DMS153 treated with DMSO at 0.1 percent for 48 hours (cell line): ENCODE measurements around the gene MAJIN.
"Not testable (repeated sequence)": the region's sequence is repeated elsewhere in the genome, so short reads cannot be mapped to it uniquely, and the experiment has no call there.

ENCODE experiments used
- DNase-seq: peaks from one replicate; lab custom pipeline; 2025; ENCODE audit not compliant: unreplicated experiment; lab: John Stamatoyannopoulos, UW

Gene MAJIN

GRCh38 chr11:64971421-64972233, at the start of gene MAJIN:
Gene MAJIN, minus strand, starts transcription at chr11:64972108. Its CDS starts 12,703 bp downstream, at chr11:64959405.
- no peak for DNase-seq

DNA sequence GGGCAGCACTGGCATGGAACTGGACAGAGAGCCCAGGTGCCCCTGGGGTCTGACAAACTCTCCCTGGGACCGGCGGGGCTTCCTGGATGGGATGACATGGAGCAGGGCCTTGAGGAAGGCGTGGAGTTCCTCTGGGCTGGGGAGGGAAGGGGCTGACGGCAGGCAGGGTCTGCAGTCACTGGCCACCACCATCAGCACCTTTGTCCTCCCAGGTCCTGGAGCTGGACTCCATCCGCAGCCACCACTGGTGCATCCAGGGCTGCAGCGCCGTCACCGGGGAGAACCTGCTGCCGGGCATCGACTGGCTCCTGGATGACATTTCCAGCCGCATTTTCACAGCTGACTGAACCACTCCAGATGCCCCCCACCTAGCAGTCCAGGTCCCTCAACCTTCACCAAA, 49.6 kb upstream of the MAJIN start:
- DNase-seq = no peak

DNA sequence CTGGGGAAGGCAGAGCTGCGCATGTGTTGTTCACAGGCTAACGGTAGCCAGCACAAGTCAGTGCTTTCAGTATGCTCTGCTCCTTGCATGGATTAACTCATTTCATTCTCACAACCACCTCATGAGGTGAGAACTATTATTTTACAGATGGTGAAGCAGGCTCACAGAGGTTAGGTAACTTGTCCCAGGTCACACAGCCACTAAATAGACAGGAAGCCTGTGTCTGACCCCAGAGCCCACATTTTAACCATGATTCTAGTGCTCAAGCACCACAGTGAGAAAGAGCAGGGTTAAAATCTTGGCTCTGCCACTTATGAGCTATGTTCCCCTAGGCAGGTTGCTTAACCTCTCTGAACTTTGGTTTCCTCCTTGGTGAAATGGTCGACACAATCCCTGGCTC, 49.1 kb upstream of the MAJIN start:
- DNase-seq = no peak

DNA sequence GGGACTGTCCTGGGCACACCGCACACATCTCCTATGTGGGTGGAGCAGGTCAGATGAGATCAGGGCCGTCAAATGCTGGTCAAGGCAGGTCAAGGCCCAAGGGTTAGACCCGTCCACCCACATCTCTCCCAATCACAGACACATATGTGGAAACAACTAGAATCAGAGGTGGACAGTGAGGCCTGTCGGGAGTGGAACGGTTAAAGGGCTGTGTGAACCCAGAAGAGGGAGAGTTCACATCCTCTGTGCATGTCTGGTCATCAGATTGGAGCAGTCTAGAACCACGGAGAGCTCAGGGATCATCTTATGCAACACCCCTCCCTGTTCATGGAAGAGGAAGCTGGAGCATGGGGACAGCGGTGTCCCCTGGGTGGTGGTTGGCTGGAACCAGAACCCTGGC, 47.9 kb upstream of the MAJIN start:
- DNase-seq = no peak

- DNase-seq = no peak
Measured at GRCh38 chr11:65017937-65018336, 46.0 kb upstream of the MAJIN start.

DNA sequence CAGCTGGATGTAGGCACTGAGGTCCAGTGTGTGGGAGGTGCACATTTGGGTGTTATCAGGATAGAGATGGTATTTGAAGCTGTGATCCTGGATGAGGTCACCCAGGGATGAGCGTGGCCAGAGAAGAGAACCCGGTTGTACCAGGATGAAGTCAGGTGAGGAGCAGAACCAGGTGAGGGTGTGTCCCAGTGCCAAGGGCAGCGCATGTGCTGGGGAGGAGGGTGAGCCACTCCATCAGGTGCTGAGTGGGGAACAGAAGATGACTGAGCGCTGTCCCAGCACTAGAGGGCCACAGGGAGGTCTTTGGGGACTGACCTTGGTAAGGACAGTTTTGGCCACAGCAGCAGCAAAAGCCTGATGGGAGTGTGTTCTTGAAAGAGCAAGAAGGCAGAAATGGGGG, 44.8 kb upstream of the MAJIN start:
- no peak for DNase-seq

GRCh38 chr11:65014726-65015227, 42.9 kb upstream of the MAJIN start:
- no peak for DNase-seq

GRCh38 chr11:65013888-65014725, 42.2 kb upstream of the MAJIN start, which contains the start of gene ARL2:
Gene ARL2, plus strand, starts transcription at chr11:65014160. Its CDS starts 48 bp downstream, at chr11:65014208.
- DNase-seq = peak; percentile 60

- peak; percentile 68 for DNase-seq
Measured at GRCh38 chr11:65013130-65013887, 41.4 kb upstream of the MAJIN start.

DNA sequence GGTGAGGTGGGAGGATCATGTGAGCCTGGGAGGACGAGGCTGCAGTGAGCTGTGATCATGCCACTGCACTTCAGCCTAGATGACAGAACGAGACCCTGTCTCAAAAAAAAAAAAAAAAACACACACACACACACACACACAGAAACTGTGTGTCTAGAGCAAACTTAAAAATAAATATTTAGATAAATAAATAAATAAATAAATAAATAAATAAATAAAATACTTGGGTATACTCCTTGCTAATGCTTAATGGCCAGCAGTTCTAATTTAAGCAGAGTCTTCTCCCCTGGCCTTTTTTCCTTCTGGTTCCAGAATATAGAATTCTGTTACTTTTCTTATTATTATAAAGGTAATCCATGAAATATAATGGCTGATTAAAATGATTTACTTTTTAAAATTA, 37.0 kb upstream of the MAJIN start:
- no peak for DNase-seq

DNA sequence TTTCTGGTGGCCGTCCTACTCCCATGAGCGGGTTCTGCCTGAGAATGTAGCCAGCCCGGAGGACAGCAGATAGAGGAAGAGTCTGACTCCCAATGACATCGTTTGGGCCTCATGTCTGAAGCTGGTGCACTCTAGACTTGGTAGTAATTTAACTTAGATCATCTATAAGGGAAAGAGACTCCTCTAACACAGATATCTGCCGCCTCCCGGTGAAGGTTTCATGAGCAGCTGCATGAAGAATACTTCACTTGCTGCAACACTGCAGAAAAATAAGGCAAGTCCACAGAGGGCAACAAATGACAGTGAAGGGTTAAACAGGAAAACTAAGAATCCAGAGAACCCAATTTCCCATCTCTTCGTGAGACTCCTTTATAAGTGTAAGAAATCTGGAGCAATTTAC, 36.1 kb upstream of the MAJIN start:
- DNase-seq = no peak

GRCh38 chr11:65003968-65004367, 32.1 kb upstream of the MAJIN start:
- not testable (repeated sequence) for DNase-seq

DNA sequence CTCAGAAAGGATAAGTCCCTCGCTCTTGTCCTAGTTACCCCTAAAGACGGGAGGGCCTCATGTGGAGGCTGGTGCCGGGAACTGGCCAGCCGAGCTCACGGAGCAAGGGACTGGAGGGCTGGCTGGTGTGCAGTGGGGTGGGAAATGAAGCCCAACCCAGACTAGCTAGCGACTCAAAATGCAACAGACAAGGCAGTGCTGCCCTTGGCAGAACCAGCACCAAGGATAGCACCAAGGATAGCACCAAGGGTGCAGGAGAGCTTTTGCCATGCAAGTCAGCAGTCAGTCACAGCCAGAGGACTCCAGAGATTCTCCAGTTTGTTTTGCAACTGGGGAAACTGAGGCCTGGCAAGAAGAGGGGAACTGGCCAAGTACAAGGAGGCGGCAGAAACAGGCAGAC, 31.4 kb upstream of the MAJIN start:
- DNase-seq = no peak

DNA sequence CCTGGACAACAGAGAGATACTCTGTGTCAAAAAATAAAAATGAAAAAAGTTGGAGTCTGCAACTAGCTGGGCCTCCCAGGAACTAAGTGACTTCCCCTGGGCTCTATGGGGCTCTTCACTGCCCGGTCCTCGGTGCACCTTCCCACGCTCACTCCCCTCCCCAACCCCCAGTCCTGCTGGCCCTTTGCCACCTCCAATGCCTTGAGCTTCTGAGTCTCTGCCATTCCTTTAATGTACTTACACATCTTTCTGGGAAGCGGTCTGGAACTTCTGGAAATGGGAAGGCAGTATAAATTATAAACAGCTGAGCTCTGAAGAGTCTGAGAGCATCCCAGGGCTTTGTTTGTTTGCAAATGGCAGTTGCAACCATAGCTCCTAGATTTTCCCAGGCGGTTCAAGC, 30.8 kb upstream of the MAJIN start:
- no peak for DNase-seq

DNA sequence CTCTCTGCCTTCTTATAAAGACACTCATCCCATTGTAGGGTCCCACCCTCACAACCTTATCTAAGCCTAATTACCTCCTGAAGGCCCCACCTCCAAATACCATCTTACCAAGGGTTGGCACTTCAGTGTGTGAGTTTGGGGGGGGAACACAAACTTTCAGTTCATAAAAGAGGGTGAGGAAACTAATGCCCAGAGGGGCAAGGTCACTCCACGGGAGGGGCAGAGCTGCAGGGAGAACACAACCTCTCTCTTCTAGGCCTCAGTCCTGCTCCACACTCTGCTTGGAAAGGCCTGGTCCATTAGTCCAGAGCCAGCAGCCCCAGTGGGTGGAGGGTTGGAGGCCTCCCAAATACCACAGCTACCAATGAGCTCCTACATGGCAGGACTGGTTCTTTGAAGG, 27.6 kb upstream of the MAJIN start:
- DNase-seq = no peak

DNA sequence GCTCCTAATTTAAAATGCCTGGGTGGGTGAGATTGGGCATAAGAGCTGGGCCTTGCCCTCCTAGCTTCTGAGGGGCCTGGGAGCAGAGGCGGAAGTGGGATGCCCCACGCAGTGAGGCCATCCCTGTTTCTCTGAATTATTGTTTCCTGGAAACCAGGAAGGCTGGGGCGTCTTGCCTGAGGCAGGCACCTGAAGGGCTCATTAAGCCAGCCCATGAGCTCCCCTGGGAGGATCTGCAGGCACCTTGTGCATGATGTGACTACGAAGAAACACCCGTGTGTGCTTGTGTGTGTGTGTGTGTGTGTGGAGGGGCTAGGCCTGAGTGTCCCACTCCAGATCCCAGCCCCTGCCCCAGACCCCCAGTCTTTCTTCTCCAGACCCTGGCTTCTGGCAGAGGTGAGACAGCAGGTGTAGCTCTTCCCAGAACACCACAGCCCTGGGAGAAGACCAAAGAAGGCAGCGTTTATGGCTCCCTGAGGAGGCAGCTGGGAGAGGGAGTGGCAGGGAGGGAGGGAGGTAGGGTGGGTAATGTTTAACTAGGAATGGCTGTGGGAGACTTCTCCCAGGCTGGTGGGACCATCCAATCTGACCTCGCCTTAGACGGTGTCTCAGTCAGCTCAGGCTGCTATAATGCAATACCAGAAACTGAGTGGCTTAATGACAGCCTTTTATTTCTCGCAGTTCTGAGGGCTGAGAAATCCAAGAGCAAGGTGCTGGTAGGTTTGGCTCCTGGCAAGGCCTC, 27.0 kb upstream of the MAJIN start:
- DNase-seq = peak; percentile 15

DNA sequence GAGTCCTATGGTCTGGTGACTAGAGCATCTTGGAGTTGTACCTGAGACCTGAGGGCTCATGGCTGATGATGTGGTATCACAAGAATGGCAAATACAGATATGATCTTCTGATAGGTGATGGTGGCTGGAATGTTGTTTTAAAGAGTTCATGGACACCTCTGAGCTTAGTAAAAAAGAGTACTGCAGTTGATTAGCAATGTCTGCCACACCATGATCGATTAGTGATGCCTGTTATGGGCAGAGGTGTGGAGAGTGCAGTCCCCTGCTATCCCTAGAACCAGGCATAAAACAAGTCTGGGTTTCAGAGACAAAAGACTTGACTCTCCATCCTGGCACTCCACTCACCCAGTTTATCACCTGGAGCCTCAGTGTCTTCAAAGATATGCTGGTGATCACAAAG, 26.2 kb upstream of the MAJIN start:
- peak; percentile 26 for DNase-seq

- DNase-seq = peak; percentile 71
Measured at GRCh38 chr11:64996710-64997380, 24.9 kb upstream of the MAJIN start, which contains the start of gene BATF2. Gene BATF2, minus strand, starts transcription at chr11:64996971. Its CDS starts 57 bp downstream, at chr11:64996914.

DNA sequence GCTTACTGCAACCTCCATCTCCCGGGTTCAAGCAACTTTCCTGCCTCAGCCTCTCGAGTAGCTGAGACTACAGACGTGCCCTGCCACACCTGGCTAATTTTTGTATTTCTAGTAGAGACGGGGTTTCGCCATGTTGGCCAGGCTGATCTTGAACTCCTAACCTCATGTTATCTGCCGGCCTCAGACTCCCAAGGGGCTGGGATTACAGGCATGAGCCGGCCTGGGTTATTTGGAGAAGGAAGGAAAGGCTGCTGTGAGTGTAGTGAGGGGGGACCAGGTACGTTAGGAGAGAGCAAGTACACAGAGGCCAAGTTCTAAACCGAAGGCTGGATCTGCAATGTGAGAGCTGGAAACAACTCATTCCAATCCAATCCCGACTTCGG, 24.4 kb upstream of the MAJIN start:
- DNase-seq = no peak

DNA sequence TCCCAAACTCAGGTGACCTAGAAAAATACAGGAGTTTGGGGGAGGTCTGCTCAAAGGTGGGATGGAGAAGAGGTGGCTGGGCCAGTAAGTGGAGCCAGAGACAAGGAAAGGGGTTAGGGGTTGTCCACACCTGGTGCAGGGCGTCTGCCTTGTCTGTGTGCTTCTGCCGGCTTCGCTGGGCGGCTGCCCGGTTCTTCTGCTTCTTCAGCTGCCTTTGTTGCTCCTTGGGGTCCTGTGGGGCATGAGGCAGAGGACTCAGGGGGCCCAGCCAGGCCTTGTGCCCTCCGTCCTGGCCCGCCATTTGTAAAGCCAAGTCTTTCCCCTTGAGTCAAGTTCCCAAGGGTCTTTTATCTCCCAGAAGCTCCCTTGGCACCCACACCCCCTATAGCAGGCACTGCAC, 22.4 kb upstream of the MAJIN start:
- no peak for DNase-seq
